Measurements from ENCODE around the gene ZDHHC16. TPM values are rescaled to one million over a fixed set of nuclear protein-coding genes. Genes with fewer than 3 reads are reported as not detected.
"Not testable (repeated sequence)": the region's sequence is repeated elsewhere in the genome, so short reads cannot be mapped to it uniquely, and the experiment has no call there.

Gene ZDHHC16
- total and polyA plus RNA-seq, 10 of the 15 experiments (the other 5 are each of a cell fraction or from before 2014, with no cell fraction given), result 16.8 to 63.1 (median 29.8) TPM

GRCh38 chr10:97416565-97416964, 29.4 kb upstream of the ZDHHC16 start:
- no peak for TF ChIP-seq ZNF217 (IDR thresholded peaks at IDR 0.05)
- no peak for TF ChIP-seq E4F1 (IDR thresholded peaks at IDR 0.05; ENCODE audit: borderline replicate concordance, partially characterized antibody)
- no peak for TF ChIP-seq HSF1 (IDR thresholded peaks at IDR 0.05; ENCODE audit: low read depth, low read length)
- no peak for TF ChIP-seq IRF5 (IDR thresholded peaks at IDR 0.05; ENCODE audit: borderline replicate concordance)
- no peak for TF ChIP-seq BCLAF1 (IDR thresholded peaks at IDR 0.05)
- TF ChIP-seq CBX5 (IDR thresholded peaks at IDR 0.05; ENCODE audit: low read depth), result no peak
- TF ChIP-seq POU2F2 (IDR thresholded peaks at IDR 0.05; ENCODE audit: borderline replicate concordance, low read depth, low read length), result no peak
- H3K27me3 ChIP-seq (replicated peaks in 1 of 2; ENCODE audit: control insufficient read depth in 2 of 2, insufficient read depth in 2 of 2, low read length in 1 of 2), result no peaks in the 10 kb centered on the region
- no peak overlapping the region for H2AFZ ChIP-seq (ENCODE audit: control insufficient read depth, low read depth, low read length)
- no peak for ATAC-seq
- H3K79me2 ChIP-seq (ENCODE audit: control insufficient read depth, insufficient read depth, low read length), result no peaks in the 10 kb centered on the region
- no peaks in the 10 kb centered on the region for H3K9me3 ChIP-seq (replicated peaks; ENCODE audit: control insufficient read depth, insufficient read depth, low read length)
- no peak overlapping the region for H3K27ac ChIP-seq (ENCODE audit: control insufficient read depth, insufficient read depth)
- no peak overlapping the region for H3K4me2 ChIP-seq (ENCODE audit: control insufficient read depth, insufficient read depth)
- BruUV-seq (replicated peaks), result no TSS peak
- no peaks in the 10 kb centered on the region for H3K36me3 ChIP-seq (ENCODE audit: control insufficient read depth in 2 of 2, insufficient read depth in 2 of 2, low read length in 1 of 2)
- WGBS (ENCODE audit: insufficient coverage, insufficient replicate concordance, low lambda C conversion rate, missing lambda C conversion rate), result 74% methylated on average over 6 of the region's 6 CpGs
- POLR2A ChIA-PET, result no interaction called here
- SMC1A ChIA-PET (ENCODE audit: uncharacterized antibody, unreplicated experiment), result no interaction called here
- no peak for FAIRE-seq
- intact Hi-C loops (cut with micrococcal nuclease; ENCODE audit: unreplicated experiment) (no loop called here), in situ Hi-C loops (cut with MboI) (no loop called here)
- H3K4me1 ChIP-seq (ENCODE audit: control insufficient read depth, insufficient read depth, low read length), result peaks cover 3% of the 10 kb centered on the region; the same call in 1 of the 2 replicates
- RAD21 ChIA-PET (ENCODE audit: unreplicated experiment), result no interaction called here
- no peak overlapping the region for H3K4me3 ChIP-seq
- no peak for DNase-seq (ENCODE audit: low read depth, low spot score)
- CTCF ChIA-PET, result interaction anchor here (0.6 kb wide), 1 partner anchor 398 kb away, joined by 4 read pairs; no protein-coding TSS in a partner anchor
- H3K9ac ChIP-seq (ENCODE audit: control insufficient read depth, insufficient read depth, low read length), result no peak overlapping the region
- H4K20me1 ChIP-seq (ENCODE audit: control insufficient read depth, insufficient read depth), result no peaks in the 10 kb centered on the region

GRCh38 chr10:97423757-97424098, 22.2 kb upstream of the ZDHHC16 start:
- SMC1A ChIA-PET (ENCODE audit: uncharacterized antibody, unreplicated experiment), result interaction anchor here (0.6 to 1.4 kb wide), 4 partner anchors 10 to 189 kb away, joined by 3 read pairs; no protein-coding TSS in a partner anchor
- H3K4me3 ChIP-seq; DNase-seq (ENCODE audit: low read depth, low spot score); FAIRE-seq; intact Hi-C loops (cut with micrococcal nuclease; ENCODE audit: unreplicated experiment); H3K9me3 ChIP-seq (replicated peaks; ENCODE audit: control insufficient read depth, insufficient read depth, low read length); H3K9ac ChIP-seq (ENCODE audit: control insufficient read depth, insufficient read depth, low read length); BruUV-seq (replicated peaks); H3K36me3 ChIP-seq (ENCODE audit: control insufficient read depth in 2 of 2, insufficient read depth in 2 of 2, low read length in 1 of 2); H4K20me1 ChIP-seq (ENCODE audit: control insufficient read depth, insufficient read depth); ATAC-seq; H3K27me3 ChIP-seq (replicated peaks in 1 of 2; ENCODE audit: control insufficient read depth in 2 of 2, insufficient read depth in 2 of 2, low read length in 1 of 2); H2AFZ ChIP-seq (ENCODE audit: control insufficient read depth, low read depth, low read length); in situ Hi-C loops (cut with MboI): not testable (repeated sequence)
- Histone ChIP-seq H3K27ac (ENCODE audit: control insufficient read depth, insufficient read depth) (peak overlapping the region; percentile 87; the same call in 1 of the 2 replicates), H3K4me2 (ENCODE audit: control insufficient read depth, insufficient read depth) (peak overlapping the region; percentile 78; the same call in 1 of the 2 replicates), H3K4me1 (ENCODE audit: control insufficient read depth, insufficient read depth, low read length) (peaks cover 18% of the 10 kb centered on the region), H3K79me2 (ENCODE audit: control insufficient read depth, insufficient read depth, low read length) (peaks cover 35% of the 10 kb centered on the region)
- RAD21 ChIA-PET (ENCODE audit: unreplicated experiment), result interaction anchor here (1.1 kb wide), 1 partner anchor 10 kb away, joined by 3 read pairs; no protein-coding TSS in a partner anchor
- 80% methylated on average over 8 of the region's 8 CpGs for WGBS (ENCODE audit: insufficient coverage, insufficient replicate concordance, low lambda C conversion rate, missing lambda C conversion rate)
- POLR2A ChIA-PET, result interaction anchor here (0.6 to 1.3 kb wide), 5 partner anchors 9 to 230 kb away, joined by 3 to 7 read pairs (median 3); no protein-coding TSS in a partner anchor
- CTCF ChIA-PET, result interaction anchor here (0.6 to 2.5 kb wide), 4 partner anchors 8 to 22 kb away, joined by 3 to 7 read pairs (median 6); partner anchors contain the start of gene RRP12

Data from GM12878 (cell line).